SK-N-SH (cell line): ENCODE data around the gene CALML4. TPM values are rescaled to one million over a fixed set of nuclear protein-coding genes. Genes with fewer than 3 reads are reported as not detected.

ENCODE experiments used
- CTCF ChIA-PET: fragments of 300-600, 350-600 bp; formaldehyde crosslinking; extraction: SDS; loops from one replicate; lab custom pipeline; 2021; lab: Yijun Ruan, JAX
- POLR2A ChIA-PET: fragments of 350-600 bp; sonication (Branson Sonifier 250); formaldehyde crosslinking; extraction: SDS; loops from one replicate; lab custom pipeline; 2020; ENCODE audit warnings: antibody characterized with exemption, inconsistent platforms; lab: Yijun Ruan, JAX
- DNase-seq: peaks from one replicate; pipeline ENCODE4 v3.0.0; 2012
- H2AFZ ChIP-seq: fragments of 200-600 bp; sonication (generic); 2 replicates; pipeline ENCODE4 v1.8.1; 2016; ENCODE audit warnings: antibody characterized with exemption, mild to moderate bottlenecking, low read depth
- H3F3A ChIP-seq: fragments of 200-600 bp; sonication (generic); replicated peaks from 2 replicates; pipeline ENCODE3; 2016; ENCODE audit warnings: antibody characterized with exemption, mild to moderate bottlenecking; ENCODE audit not compliant: insufficient read depth
- H3K27ac ChIP-seq, 2 experiments: fragments of 200-500 bp in 1 of 2; fragments of 200-600 bp in 1 of 2; sonication (Bioruptor generic) in 1 of 2; sonication (generic), shearing (Covaris generic) in 1 of 2; 2 replicates each; pipeline versions ENCODE4 v1.5.1 to v1.6.1; 2014 to 2016; ENCODE audit warnings: low read depth in 2 of 2, inconsistent platforms in 1 of 2, low read length in 1 of 2, mild to moderate bottlenecking in 1 of 2, mixed read lengths in 1 of 2
- H3K27me3 ChIP-seq: fragments of 200-600 bp; sonication (generic), shearing (Covaris generic); 2 replicates; pipeline ENCODE4 v1.6.1; 2016; ENCODE audit warnings: mixed run types; ENCODE audit not compliant: insufficient read depth
- H3K36me3 ChIP-seq, 2 experiments: fragments of 200-500 bp in 1 of 2; fragments of 200-600 bp in 1 of 2; sonication (Bioruptor generic) in 1 of 2; sonication (generic) in 1 of 2; replicated peaks in 1 of 2; 2 replicates each; pipeline versions ENCODE3 to v1.5.1; 2014 to 2016; ENCODE audit warnings: low read length in 1 of 2, mild to moderate bottlenecking in 1 of 2; ENCODE audit not compliant: insufficient read depth in 2 of 2, control insufficient read depth in 1 of 2
- H3K4me1 ChIP-seq, 2 experiments: fragments of 200-500 bp in 1 of 2; fragments of 200-600 bp in 1 of 2; sonication (Bioruptor generic) in 1 of 2; sonication (generic), shearing (Covaris generic) in 1 of 2; 2 replicates each; pipeline versions ENCODE4 v1.5.1 to v1.6.1; 2014 to 2016; ENCODE audit warnings: low read depth in 1 of 2, low read length in 1 of 2, mixed run types in 1 of 2; ENCODE audit not compliant: insufficient read depth in 2 of 2, control insufficient read depth in 1 of 2
- H3K4me2 ChIP-seq: fragments of 200-600 bp; sonication (generic), shearing (Covaris generic); 2 replicates; pipeline ENCODE4 v1.6.1; 2017; ENCODE audit warnings: mixed run types
- H3K4me3 ChIP-seq, 2 experiments: fragments of 200-500 bp in 1 of 2; fragments of 200-600 bp in 1 of 2; sonication (Bioruptor generic) in 1 of 2; sonication (generic), shearing (Covaris generic) in 1 of 2; 2 replicates each; pipeline versions ENCODE4 v1.5.1 to v1.8.1; 2014 to 2016; ENCODE audit warnings: low read depth in 2 of 2, inconsistent platforms in 1 of 2, low read length in 1 of 2, mild to moderate bottlenecking in 1 of 2, mixed read lengths in 1 of 2, moderate library complexity in 1 of 2
- H3K79me2 ChIP-seq: fragments of 200-600 bp; sonication (generic); 2 replicates; pipeline ENCODE4 v1.8.1; 2017; ENCODE audit warnings: mild to moderate bottlenecking; ENCODE audit not compliant: insufficient read depth
- H3K9ac ChIP-seq: fragments of 200-600 bp; sonication (generic); 2 replicates; pipeline ENCODE4 v1.6.1; 2017; ENCODE audit warnings: mixed run types
- H3K9me2 ChIP-seq: fragments of 200-600 bp; sonication (generic); 2 replicates; pipeline ENCODE4 v1.6.1; 2017; ENCODE audit warnings: mixed run types
- H3K9me3 ChIP-seq: fragments of 200-600 bp; sonication (generic); 2 replicates; pipeline ENCODE4 v1.6.1; 2017; ENCODE audit warnings: mixed run types, mild to moderate bottlenecking, moderate library complexity
- H4K20me1 ChIP-seq: fragments of 200-600 bp; sonication (generic); 2 replicates; pipeline ENCODE4 v1.6.1; 2017; ENCODE audit warnings: mild to moderate bottlenecking, mixed run types; ENCODE audit not compliant: insufficient read depth
- CHD2 ChIP-seq: fragments of 150-350 bp; IDR thresholded peaks from 2 replicates; pipeline ENCODE4 v1.6.1; 2018; ENCODE audit warnings: low read length; ENCODE audit not compliant: partially characterized antibody
- EP300 ChIP-seq, 2 experiments: IDR thresholded peaks; 2 replicates each; pipeline versions ENCODE4 v1.4.0 to v1.6.1; 2012; ENCODE audit warnings: borderline replicate concordance in 1 of 2, low read depth in 1 of 2, low read length in 1 of 2
- EZH2phosphoT487 ChIP-seq: fragments of 200-600 bp; sonication (generic); IDR thresholded peaks from 2 replicates; pipeline ENCODE4 v1.6.1; 2017; ENCODE audit warnings: low read depth, mixed run types, mild to moderate bottlenecking, antibody characterized with exemption, moderate library complexity, borderline replicate concordance
- FOSL2 ChIP-seq: IDR thresholded peaks from 2 replicates; pipeline ENCODE4 v1.4.0; 2012; ENCODE audit warnings: low read depth, mild to moderate bottlenecking, moderate library complexity, borderline replicate concordance
- FOXJ3 ChIP-seq: sonication (generic); formaldehyde crosslinking; IDR thresholded peaks from 2 replicates; pipeline ENCODE4 v1.5.1; 2020; ENCODE audit warnings: mild to moderate bottlenecking, missing genetic modification reagents
- GATA2 ChIP-seq: sonication (generic); formaldehyde crosslinking; IDR thresholded peaks from 2 replicates; pipeline ENCODE4 v1.5.0; 2020; ENCODE audit warnings: mild to moderate bottlenecking, missing genetic modification reagents
- JUND ChIP-seq: IDR thresholded peaks from 2 replicates; pipeline ENCODE4 v1.4.0; 2012
- NFIC ChIP-seq: IDR thresholded peaks from 2 replicates; pipeline ENCODE4 v1.4.0; 2012; ENCODE audit warnings: borderline replicate concordance
- POLR2AphosphoS5 ChIP-seq: IDR thresholded peaks from 2 replicates; pipeline ENCODE4 v1.6.1; 2012; ENCODE audit warnings: low read depth, low read length
- RAD21 ChIP-seq: IDR thresholded peaks from 2 replicates; pipeline ENCODE4 v1.6.1; 2012; ENCODE audit warnings: mild to moderate bottlenecking, low read length
- RCOR1 ChIP-seq: fragments of 150-350 bp; IDR thresholded peaks from 2 replicates; pipeline ENCODE4 v1.6.1; 2017; ENCODE audit warnings: antibody characterized with exemption, low read length
- RXRA ChIP-seq: IDR thresholded peaks from 2 replicates; pipeline ENCODE4 v1.4.0; 2012; ENCODE audit warnings: low read depth, mild to moderate bottlenecking, borderline replicate concordance
- ZBTB33 ChIP-seq: IDR thresholded peaks from 2 replicates; pipeline ENCODE4 v1.4.0; 2012; ENCODE audit warnings: low read depth, borderline replicate concordance
- WGBS: methylation state at CpG from one replicate; pipeline ENCODE4 v1.1.6; 2017; ENCODE audit warnings: low lambda C conversion rate; 5-methylcytosine and 5-hydroxymethylcytosine counted together
- polyA plus RNA-seq, 3 experiments: library from polyadenylated mRNA; depleted of rRNA; stranded (reverse); fragments of >200 nt; gene quantifications; 2 replicates each; pipeline ENCODE4 v1.2.3, GENCODE V29; 2012

CALML4 gene
- polyA plus RNA-seq, 1 of the 3 experiments (the other 2 are of a cell fraction), result 3.1 TPM

DNA sequence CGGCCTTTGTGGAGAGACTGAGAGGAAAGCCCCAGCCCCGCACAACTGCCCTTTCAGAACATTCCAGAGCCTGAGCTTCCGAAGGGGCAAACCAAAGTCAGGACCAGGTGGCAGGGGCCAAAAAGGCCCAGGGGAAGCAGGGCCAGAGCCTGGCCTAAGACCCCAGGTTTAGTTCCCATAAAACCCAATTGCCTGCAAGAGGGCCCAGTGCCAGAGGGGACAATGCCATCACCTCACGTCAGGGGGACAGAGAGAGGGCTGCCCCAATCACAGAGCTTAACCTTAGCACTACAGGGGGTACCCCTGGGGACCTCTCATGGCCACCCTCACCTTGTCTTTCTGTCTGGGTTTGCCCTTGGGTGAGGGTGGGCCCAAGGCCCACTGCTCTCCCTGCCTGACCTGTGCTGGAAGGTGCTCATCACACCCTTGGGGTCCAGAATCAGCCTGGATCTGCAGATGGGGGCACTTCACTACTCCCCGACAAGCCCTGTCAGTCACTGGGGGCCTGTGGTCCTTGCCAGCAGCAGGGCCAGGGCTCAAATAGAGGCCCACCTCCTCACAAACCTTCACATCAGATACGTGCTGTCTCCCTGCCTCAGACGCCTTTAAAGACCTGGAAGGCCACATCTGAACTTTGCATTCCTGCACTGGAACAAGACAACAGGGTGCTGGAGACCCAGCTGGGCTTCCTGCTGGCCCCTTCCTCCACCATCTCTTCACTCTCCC is 3.8 kb downstream of the CALML4 start:
- 97% methylated on average over 4 of the region's 7 CpGs for WGBS
- DNase-seq, result peak; percentile 17
- H3K9me3 ChIP-seq, result no peaks in the 10 kb centered on the region
- no peak overlapping the region for H3K4me3 ChIP-seq
- no peak overlapping the region for H2AFZ ChIP-seq
- H3K27ac ChIP-seq, result no peak overlapping the region
- H4K20me1 ChIP-seq, result no peaks in the 10 kb centered on the region
- H3K4me2 ChIP-seq, result no peak overlapping the region
- peaks cover 0 to 20% of the 10 kb centered on the region in 2 experiments; a peak in 1 of 4 replicates for H3K4me1 ChIP-seq
- no peak overlapping the region for H3K9ac ChIP-seq
- ChIA-PET CTCF (interaction anchor here (0.9 to 2.7 kb wide), 6 partner anchors 10 to 103 kb away, joined by 3 to 14 read pairs (median 3); partner anchors contain the start of gene CLN6), POLR2A (no interaction called here)
- H3K9me2 ChIP-seq, result no peaks in the 10 kb centered on the region
- H3K79me2 ChIP-seq, result peaks cover 4% of the 10 kb centered on the region; the same call in 1 of the 2 replicates
- H3K27me3 ChIP-seq, result no peaks in the 10 kb centered on the region
- no peak for TF ChIP-seq NFIC
- TF ChIP-seq EP300 (IDR thresholded peaks at IDR 0.05; ENCODE audit: borderline replicate concordance in 1 of 2, low read depth in 1 of 2, low read length in 1 of 2), result no peak
- no peak for TF ChIP-seq FOXJ3 (CRISPR knock-in tag)
- TF ChIP-seq RAD21, result no peak
- no peak for TF ChIP-seq CHD2
- no peaks in the 10 kb centered on the region for H3F3A ChIP-seq
- H3K36me3 ChIP-seq, result peaks cover 0 to 4% of the 10 kb centered on the region in 2 experiments

GRCh38 chr15:68200016-68200861 is 4.9 kb downstream of the CALML4 start:
- Histone ChIP-seq H3K9me2 (no peaks in the 10 kb centered on the region), H3K4me1 (peaks cover 0 to 25% of the 10 kb centered on the region in 2 experiments; a peak in 1 of 4 replicates), H3K9ac (no peak overlapping the region), H2AFZ (no peak overlapping the region), H3F3A (no peaks in the 10 kb centered on the region), H4K20me1 (no peaks in the 10 kb centered on the region), H3K4me2 (no peak overlapping the region), H3K27ac (0 out of 4 replicates have a peak overlapping the region, but pooled peaks of 1 of the 2 experiments have one; percentile 3), H3K9me3 (no peaks in the 10 kb centered on the region), H3K36me3 (peaks cover 0 to 4% of the 10 kb centered on the region in 2 experiments), H3K27me3 (no peaks in the 10 kb centered on the region), H3K4me3 (no peak overlapping the region), H3K79me2 (peaks cover 4% of the 10 kb centered on the region; the same call in 1 of the 2 replicates)
- POLR2A ChIA-PET, result no interaction called here
- CTCF ChIA-PET, result interaction anchor here (1.0 to 7.6 kb wide), 4 partner anchors 10 to 104 kb away, joined by 3 to 52 read pairs (median 9); no protein-coding TSS in a partner anchor
- 93% methylated on average over 10 of the region's 16 CpGs for WGBS
- no peak for TF ChIP-seq EP300 (IDR thresholded peaks at IDR 0.05; ENCODE audit: borderline replicate concordance in 1 of 2, low read depth in 1 of 2, low read length in 1 of 2)
- TF ChIP-seq RCOR1, result no peak
- no peak for TF ChIP-seq RXRA
- no peak for TF ChIP-seq ZBTB33
- TF ChIP-seq FOSL2, result no peak
- TF ChIP-seq JUND, result no peak
- TF ChIP-seq GATA2 (CRISPR knock-in tag), result no peak
- TF ChIP-seq EZH2phosphoT487, result no peak
- TF ChIP-seq POLR2AphosphoS5, result no peak
- peak; percentile 57 for DNase-seq
